Measurements from ENCODE around the gene C11orf21. TPM values are rescaled to one million over a fixed set of nuclear protein-coding genes. Genes with fewer than 3 reads are reported as not detected.

The C11orf21 gene
- total RNA-seq, 1 experiment from 2014 or later = 1.5 TPM

DNA sequence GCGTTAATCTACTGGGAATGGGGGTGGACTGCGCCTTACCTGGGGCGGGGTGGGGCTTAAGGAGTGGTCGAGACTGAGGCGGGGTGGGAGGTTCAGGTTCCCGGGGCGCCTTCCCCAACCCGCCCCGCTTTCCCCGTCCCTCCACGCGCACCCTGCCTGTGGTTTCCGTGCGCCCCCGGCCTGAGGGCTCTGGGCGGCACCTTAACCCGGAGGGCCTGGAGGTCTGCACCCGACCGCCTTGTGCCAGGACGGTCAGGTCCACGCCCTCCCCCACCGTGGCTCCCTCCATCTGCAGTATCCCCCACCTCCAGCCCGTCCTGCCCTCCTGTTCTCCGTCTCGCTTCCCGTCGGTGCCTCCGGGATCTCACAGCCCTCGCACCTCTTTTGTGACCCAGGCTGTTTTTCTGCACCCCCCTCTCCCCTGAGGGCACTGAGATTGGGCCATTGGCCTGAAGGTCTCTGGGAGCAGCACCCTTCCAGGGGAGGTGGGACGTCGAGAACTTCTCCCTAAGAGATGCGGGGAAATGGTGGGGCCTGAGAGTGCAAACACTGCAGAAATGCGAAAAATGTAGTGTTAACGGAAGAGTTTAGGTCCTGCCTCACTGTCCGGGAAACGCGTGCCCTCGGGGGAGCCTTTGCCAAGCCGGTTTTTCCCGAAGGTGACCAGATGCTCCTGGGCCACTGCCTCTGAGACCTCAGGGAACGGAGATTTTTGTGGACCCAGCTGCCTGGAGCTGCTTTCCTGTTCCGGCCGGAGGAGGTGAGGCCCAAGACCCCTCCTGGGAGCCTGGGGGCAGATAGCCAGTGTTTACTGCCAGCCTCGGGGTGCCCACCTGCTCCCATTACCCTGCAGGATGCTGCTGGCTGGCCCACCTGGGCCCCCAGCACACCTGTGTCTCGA is 30.1 kb downstream of the C11orf21 start:
- DNase-seq (ENCODE audit: low spot score) = no peak

DNA sequence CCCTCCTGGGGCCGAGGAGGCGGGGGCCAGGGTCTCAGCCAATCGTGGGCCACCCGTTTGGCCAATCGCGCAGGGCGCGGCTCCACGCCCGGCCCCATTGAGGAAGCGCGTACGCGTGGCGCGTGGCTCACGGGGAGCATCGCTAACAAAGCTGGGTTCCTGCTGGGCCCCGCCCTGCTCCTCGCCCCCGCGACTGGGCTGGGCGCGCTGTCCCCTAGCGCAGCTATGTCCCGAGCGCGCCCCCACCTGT is 30.7 kb downstream of the C11orf21 start:
- no peak for DNase-seq (ENCODE audit: low spot score)

- no peak for DNase-seq (ENCODE audit: low spot score)
Measured at GRCh38 chr11:2270322-2271076, 31.2 kb downstream of the C11orf21 start, which contains the start of gene ASCL2. Gene ASCL2 (minus strand): TSS chr11:2270588. CDS start chr11:2270332, 256 bp downstream.

DNA sequence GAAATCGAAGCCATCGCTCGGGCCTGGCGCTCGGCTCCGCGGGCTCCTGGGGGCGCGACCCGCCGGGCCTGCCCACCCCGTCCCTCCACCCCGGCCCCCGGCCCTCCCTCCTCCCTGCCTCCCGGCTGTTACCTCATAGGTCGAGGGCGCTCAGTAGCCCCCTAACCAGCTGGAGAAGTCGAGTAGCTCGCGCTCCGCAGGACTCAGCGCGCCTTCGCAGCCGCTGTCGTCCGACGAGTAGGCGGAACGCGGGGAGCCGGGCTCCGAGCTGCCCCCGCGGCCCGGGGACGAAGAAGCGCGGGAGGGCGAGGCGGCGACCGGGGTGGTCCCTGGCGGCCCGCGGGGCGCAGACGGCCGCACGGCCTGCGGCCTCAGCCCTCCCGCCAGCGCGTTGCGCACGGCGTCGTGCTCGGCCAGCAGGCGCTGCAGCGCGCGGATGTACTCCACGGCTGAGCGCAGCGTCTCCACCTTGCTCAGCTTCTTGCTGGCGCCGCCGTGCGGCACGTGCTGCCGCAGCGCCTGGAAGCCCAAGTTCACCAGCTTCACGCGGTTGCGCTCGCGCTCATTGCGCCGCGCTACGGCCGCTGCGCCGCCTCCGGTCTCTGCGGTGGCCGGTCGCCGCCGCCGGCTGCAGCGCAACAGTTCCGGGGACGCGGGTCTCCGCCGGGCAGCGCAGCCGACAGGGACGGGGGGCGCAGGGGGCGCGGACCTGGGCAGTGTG is 32.0 kb downstream of the C11orf21 start:
- DNase-seq (ENCODE audit: low spot score) = no peak

DNA sequence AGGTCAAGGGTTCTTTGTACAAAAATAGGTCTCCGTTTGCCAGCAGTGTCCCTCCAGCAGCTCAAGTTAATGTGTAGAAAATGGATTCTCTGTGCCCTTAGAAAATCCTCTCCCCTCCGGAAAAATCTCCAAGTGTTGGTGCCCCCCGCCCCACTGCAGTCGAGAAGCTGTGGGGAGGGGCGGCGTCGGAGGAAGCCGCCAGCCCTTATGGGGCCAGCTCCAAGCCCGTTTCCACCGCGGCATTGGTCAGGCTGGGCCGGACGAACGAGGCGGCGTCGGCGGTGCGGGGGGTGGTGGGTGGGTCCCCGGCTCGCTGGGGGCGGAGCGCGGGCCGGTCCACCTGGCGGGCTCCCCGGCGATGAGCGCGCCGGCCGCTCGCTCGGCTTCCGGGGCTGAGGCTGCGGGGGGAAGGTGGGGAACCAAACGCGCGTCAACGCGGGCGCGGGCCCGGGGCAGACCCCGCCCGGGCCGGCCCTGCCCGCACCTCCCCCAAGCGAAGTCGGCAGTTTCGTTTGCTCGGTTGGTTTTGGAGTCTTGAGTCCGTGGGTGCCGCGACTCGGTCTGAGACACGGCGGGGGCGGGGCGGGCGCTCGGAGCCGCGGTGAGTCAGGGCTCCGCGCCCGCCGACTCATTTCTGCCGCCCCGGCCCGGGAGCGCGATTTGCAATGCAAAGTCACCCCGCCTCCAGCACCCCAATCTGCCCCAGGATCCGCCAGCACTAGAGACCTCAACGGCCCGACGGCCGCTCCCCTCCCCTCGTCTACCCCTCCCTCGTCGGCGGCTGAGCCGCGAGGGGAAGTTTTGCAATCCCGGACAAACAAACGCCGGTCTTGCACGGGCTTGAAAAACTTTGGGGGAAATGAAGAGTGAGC is 32.8 kb downstream of the C11orf21 start:
- no peak for DNase-seq (ENCODE audit: low spot score)

DNA sequence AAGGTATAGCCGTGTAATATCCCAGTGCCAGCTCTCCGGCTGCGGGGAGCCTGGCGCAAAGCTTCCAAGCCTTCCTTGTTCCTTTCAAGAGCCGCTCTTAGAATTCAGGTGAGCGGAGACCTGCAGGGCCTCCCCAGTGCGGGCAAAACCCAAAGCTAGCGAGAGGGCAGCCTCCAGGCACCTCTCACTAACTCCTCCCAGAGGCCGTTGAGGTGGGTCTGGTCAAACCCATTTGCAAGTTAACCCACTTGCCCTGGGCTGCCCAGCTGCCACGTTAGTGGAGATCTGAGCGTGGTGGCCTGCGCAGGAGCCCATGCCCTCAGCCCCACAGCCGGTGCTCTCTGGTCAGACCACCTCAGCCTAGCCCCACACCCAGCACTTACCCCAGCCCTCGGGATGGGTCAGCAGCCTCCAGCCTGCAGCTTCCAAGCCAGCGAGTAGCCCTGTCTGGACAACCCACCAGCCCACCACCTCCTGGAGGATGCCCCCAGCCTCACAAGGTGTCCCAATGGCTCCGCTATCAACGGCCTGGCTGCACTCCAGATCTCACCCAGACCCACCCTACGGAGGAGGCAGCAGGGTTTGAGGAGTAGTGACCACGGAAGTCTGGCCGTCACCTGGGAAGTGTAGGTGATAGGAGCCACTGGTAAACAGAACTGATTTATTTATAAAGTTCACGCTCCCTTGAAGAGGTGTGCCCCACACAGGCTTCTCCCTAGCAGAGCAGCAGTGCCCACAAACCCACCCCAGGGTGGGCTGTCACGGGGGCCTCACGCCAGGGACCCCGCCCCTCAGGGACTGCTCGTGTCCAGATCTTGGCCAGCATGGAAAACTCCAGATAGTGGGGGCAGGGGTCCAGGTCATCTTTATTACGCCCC is 33.6 kb downstream of the C11orf21 start:
- no peak for DNase-seq (ENCODE audit: low spot score)

DNA sequence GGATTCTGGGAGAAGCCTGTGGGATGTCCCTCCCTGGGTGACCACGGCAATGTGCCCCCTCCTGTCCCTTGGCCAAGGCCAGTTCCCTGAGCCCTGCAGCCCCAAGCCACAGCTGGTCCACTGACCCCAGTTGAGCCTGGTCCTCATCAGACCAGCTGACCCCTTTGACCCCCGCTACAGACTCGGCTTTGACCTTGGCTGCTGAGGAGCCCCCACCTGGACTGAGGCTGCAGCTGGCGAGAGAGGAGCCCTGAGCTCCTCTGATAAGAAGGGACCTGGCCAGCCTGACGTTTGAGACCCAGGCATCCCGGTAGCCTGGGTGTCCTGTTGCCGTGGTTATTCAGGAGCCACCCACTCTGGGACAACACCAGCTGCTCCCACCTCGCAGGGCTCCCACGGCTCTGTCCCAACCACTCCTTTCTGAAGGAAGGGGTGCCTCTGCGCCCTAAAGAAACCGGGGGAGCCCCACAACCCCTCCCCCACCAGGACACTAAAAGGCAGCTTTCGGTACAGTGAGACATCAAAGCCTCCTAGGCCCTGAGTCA is 34.3 kb downstream of the C11orf21 start:
- no peak for DNase-seq (ENCODE audit: low spot score)

DNA sequence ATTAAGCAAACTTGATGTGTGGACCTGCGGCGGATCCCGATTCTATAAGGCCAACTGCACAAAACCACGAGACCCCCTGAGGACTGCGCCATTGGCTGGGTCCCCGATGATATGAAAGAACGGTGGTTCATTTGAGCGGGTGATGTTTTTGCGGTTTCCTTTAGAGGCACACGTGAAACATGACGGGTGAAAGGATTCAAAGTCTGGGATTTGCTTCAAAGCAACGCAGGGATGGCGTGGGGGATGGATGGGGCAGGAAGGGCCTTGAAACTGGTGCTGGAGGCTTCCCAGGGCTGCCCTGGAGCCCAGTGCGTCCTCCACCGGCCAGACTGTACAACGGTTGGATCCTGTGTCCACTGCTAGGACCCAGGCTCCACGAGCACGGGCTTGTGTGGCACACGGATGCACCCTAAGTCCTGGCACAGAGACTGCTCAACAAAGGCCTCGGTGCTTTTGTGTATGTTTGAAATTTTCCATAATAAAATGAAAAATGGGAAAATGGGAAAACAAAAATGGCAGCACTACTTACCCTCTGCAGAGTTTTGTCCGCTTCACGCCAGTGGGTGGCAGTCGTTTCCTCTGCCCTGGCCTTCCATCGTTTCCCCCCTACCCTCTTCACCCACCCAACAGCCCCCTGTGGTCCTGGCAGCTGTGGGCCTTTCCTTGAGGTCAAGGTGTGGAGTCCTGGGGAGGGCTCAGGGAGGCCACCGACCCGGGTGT is 35.0 kb downstream of the C11orf21 start:
- DNase-seq (ENCODE audit: low spot score) = no peak

DNA sequence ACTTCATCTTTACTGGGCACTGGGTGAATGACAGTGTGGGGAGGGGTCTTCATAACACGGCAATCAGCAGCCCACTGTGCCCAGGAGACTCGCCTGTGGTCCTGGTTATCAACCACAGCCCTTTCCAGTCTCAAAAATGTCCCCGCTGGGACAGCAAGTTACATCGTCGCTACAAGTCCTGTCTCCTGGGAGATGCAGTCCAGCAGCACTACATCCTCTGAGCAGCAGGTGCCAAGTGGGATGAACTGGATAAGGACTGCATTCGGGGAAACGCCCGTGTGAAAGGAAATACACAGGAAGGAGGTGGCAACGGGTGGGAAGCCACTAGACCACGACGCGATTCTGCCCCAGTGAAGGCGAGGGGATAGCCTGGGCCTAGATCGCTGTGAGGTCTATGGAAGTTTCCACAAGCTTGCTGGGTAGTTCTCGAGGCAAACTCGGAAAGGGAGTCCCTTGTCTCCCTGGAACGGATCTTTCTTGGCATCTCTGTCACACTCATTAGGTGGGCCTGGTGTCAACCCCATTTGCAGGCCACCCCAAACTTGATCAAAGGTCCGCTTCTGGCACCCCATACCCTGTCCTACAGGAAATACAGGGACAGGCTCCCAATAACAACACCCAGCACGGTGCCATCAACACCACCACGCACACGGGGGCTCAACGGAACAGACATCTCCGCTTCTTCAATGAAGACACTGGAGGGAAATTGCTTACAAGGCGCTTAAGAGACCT is 35.7 kb downstream of the C11orf21 start:
- DNase-seq (ENCODE audit: low spot score) = no peak

- no peak for DNase-seq (ENCODE audit: low spot score)
Measured at GRCh38 chr11:2265396-2265795, 36.3 kb downstream of the C11orf21 start.

- DNase-seq (ENCODE audit: low spot score) = no peak
Measured at GRCh38 chr11:2264366-2265053, 37.2 kb downstream of the C11orf21 start.

GRCh38 chr11:2263724-2264360 is 37.9 kb downstream of the C11orf21 start:
- DNase-seq (ENCODE audit: low spot score) = no peak

GRCh38 chr11:2263071-2263565 is 38.6 kb downstream of the C11orf21 start:
- no peak for DNase-seq (ENCODE audit: low spot score)

- no peak for DNase-seq (ENCODE audit: low spot score)
Measured at GRCh38 chr11:2262301-2263070, 39.2 kb downstream of the C11orf21 start.

DNA sequence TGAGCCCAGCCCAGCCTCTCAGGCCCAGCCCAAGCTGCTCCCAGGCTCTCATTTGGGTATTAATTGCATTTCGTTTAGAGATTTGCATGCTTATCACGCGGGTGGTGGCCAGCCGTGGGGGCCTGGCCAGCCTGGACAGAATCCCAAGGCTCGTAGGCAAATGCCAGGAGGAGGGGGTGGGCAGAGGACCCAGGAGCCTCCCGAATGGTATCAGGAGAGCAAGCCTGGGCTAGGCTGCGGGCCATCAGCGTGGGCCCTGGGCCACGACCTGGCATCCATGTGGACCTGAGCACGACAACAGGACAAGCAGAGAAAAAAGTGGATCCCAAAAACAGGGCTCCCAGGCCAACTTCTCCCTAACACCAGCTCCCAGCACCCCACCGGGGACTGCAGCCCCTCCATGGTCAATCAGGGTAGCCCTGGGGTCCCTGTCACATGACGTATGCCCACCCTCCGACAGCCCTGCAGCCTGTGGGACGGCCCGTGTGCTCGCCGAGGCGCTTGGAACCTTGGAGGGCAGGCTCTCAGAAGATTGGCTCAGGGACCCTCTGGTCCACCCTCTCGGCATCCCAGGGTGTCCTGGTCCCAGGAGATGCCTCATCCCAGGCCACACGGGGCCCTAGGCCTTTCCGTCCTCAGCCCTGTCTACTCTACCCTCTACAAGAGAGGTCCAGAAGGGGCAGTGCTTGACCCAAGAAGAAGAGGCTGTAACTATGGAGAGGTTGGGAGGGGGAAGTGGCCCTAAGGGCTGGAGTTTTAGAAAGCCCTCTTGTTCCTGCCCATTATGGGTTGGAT is 40.1 kb downstream of the C11orf21 start:
- peak; percentile 4 for DNase-seq (ENCODE audit: low spot score)

Measured in H4 (cell line).